Mucosa of rectum (tissue), 2 donors: ENCODE results near the gene GNAI2.
A peak's percentile ranks its signal among the peaks of the same experiment; 100 is the strongest.
"Not testable (repeated sequence)": the region's sequence is repeated elsewhere in the genome, so short reads cannot be mapped to it uniquely, and the experiment has no call there.

Experiments
- H3K27ac ChIP-seq, 2 donors: one replicate each; pipeline ENCODE4 v1.7.0; 2013; ENCODE audit warnings: inconsistent platforms in 2 of 2, low read depth in 2 of 2, low read length in 2 of 2
- H3K27me3 ChIP-seq, 2 donors: one replicate each; pipeline ENCODE4 v1.7.0; 2013; ENCODE audit warnings: low read length in 2 of 2; ENCODE audit not compliant: control insufficient read depth in 2 of 2, insufficient read depth in 2 of 2
- H3K36me3 ChIP-seq, 2 donors: one replicate each; pipeline ENCODE4 v1.7.0; 2013; ENCODE audit warnings: low read length in 2 of 2; ENCODE audit not compliant: control insufficient read depth in 2 of 2, insufficient read depth in 2 of 2
- H3K4me1 ChIP-seq, 2 donors: one replicate each; pipeline ENCODE4 v1.7.0; 2013; ENCODE audit warnings: low read length in 2 of 2, mild to moderate bottlenecking in 1 of 2; ENCODE audit not compliant: control insufficient read depth in 2 of 2, insufficient read depth in 2 of 2
- H3K4me3 ChIP-seq, 2 donors: one replicate each; pipeline ENCODE4 v1.7.0; 2013; ENCODE audit warnings: low read length in 2 of 2
- H3K9ac ChIP-seq, 2 donors: one replicate each; pipeline ENCODE4 v1.7.0; 2013; ENCODE audit warnings: low read length in 2 of 2, low read depth in 1 of 2, mild to moderate bottlenecking in 1 of 2
- H3K9me3 ChIP-seq, 2 donors: one replicate each; pipeline ENCODE4 v1.7.0; 2013; ENCODE audit warnings: low read length in 2 of 2; ENCODE audit not compliant: control insufficient read depth in 2 of 2
- donor health status: healthy.
- donor health status: Normal muscosa, but diverticular disease.

The GNAI2 gene

GRCh38 chr3:50242851-50243542 lies 7.0 kb downstream of the GNAI2 start:
- Histone ChIP-seq H3K9ac (peak overlapping the region; percentile 22 to 61), H3K4me3 (peak overlapping the region in 1 of 2 donors; percentile 37), H3K27ac (peak overlapping the region; percentile 63 to 79), H3K9me3 (no peaks in the 10 kb centered on the region), H3K36me3 (peaks cover 0 to 11% of the 10 kb centered on the region in 2 donors), H3K27me3 (no peaks in the 10 kb centered on the region), H3K4me1 (peaks cover 71 to 75% of the 10 kb centered on the region in 2 donors)

- Histone ChIP-seq H3K36me3 (peaks cover 0 to 11% of the 10 kb centered on the region in 2 donors), H3K9me3 (no peaks in the 10 kb centered on the region), H3K4me1 (peaks cover 71 to 75% of the 10 kb centered on the region in 2 donors), H3K4me3 (peak overlapping the region in 1 of 2 donors; percentile 37), H3K9ac (peak overlapping the region; percentile 22 to 61), H3K27ac (peak overlapping the region; percentile 49 to 79), H3K27me3 (no peaks in the 10 kb centered on the region)
Measured at GRCh38 chr3:50243543-50243895, 7.5 kb downstream of the GNAI2 start.

- Histone ChIP-seq H3K4me1 (peaks cover 65 to 72% of the 10 kb centered on the region in 2 donors), H3K27ac (peak overlapping the region in 1 of 2 donors; percentile 48)
- not testable (repeated sequence) for H3K9me3 ChIP-seq, H3K27me3 ChIP-seq, H3K36me3 ChIP-seq, H3K4me3 ChIP-seq, H3K9ac ChIP-seq
Measured at GRCh38 chr3:50244813-50245212, 8.8 kb downstream of the GNAI2 start.

- Histone ChIP-seq H3K9me3 (no peaks in the 10 kb centered on the region), H3K27ac (peak overlapping the region; percentile 26 to 81), H3K36me3 (peaks cover 0 to 10% of the 10 kb centered on the region in 2 donors), H3K4me3 (peak overlapping the region; percentile 71 to 76), H3K27me3 (no peaks in the 10 kb centered on the region), H3K4me1 (peaks cover 63 to 70% of the 10 kb centered on the region in 2 donors), H3K9ac (peak overlapping the region in 1 of 2 donors; percentile 72)
Measured at GRCh38 chr3:50245251-50245745, 9.3 kb downstream of the GNAI2 start.

- Histone ChIP-seq H3K9ac (peak overlapping the region; percentile 70 to 72), H3K4me1 (peaks cover 60 to 71% of the 10 kb centered on the region in 2 donors), H3K27ac (peak overlapping the region; percentile 26 to 81), H3K4me3 (peak overlapping the region; percentile 71 to 76), H3K36me3 (peaks cover 0 to 12% of the 10 kb centered on the region in 2 donors), H3K27me3 (no peaks in the 10 kb centered on the region), H3K9me3 (no peaks in the 10 kb centered on the region)
Measured at GRCh38 chr3:50245831-50246516, 10.0 kb downstream of the GNAI2 start.

GRCh38 chr3:50246517-50246954 lies 10.5 kb downstream of the GNAI2 start:
- Histone ChIP-seq H3K4me1 (peaks cover 60 to 70% of the 10 kb centered on the region in 2 donors), H3K9ac (peak overlapping the region; percentile 70 to 72), H3K9me3 (no peaks in the 10 kb centered on the region), H3K36me3 (peaks cover 4 to 13% of the 10 kb centered on the region in 2 donors), H3K4me3 (peak overlapping the region in 1 of 2 donors; percentile 76), H3K27me3 (no peaks in the 10 kb centered on the region), H3K27ac (peak overlapping the region; percentile 26 to 81)

GRCh38 chr3:50248387-50248786 lies 12.4 kb downstream of the GNAI2 start:
- peak overlapping the region; percentile 34 to 58 for H3K27ac ChIP-seq
- H3K4me3 ChIP-seq: no peak overlapping the region
- H3K9me3 ChIP-seq: no peaks in the 10 kb centered on the region
- peaks cover 4 to 25% of the 10 kb centered on the region in 2 donors for H3K36me3 ChIP-seq
- H3K9ac ChIP-seq: peak overlapping the region in 1 of 2 donors; percentile 13
- peaks cover 45 to 53% of the 10 kb centered on the region in 2 donors for H3K4me1 ChIP-seq
- H3K27me3 ChIP-seq: no peaks in the 10 kb centered on the region

- Histone ChIP-seq H3K9ac (no peak overlapping the region), H3K27ac (peak overlapping the region in 1 of 2 donors; percentile 58), H3K4me1 (peaks cover 37 to 49% of the 10 kb centered on the region in 2 donors)
Measured at GRCh38 chr3:50249457-50249856, 13.5 kb downstream of the GNAI2 start.

GRCh38 chr3:50250514-50250913 lies 14.5 kb downstream of the GNAI2 start:
- Histone ChIP-seq H3K4me1 (peaks cover 32 to 48% of the 10 kb centered on the region in 2 donors), H3K27ac (no peak overlapping the region)

More at GRCh38 chr3:50249457-50249856, 13.5 kb downstream of the GNAI2 start:
- H3K4me3 ChIP-seq: no peak overlapping the region
- H3K36me3 ChIP-seq: peaks cover 4 to 30% of the 10 kb centered on the region in 2 donors
- H3K9me3 ChIP-seq: no peaks in the 10 kb centered on the region
- H3K27me3 ChIP-seq: no peaks in the 10 kb centered on the region

GRCh38 chr3:50251220-50251619 lies 15.2 kb downstream of the GNAI2 start:
- no peak overlapping the region for H3K9ac ChIP-seq
- H3K27me3 ChIP-seq: no peaks in the 10 kb centered on the region
- H3K4me1 ChIP-seq: peaks cover 27 to 42% of the 10 kb centered on the region in 2 donors
- no peaks in the 10 kb centered on the region for H3K9me3 ChIP-seq
- H3K4me3 ChIP-seq: no peak overlapping the region
- H3K36me3 ChIP-seq: peaks cover 5 to 32% of the 10 kb centered on the region in 2 donors
- H3K27ac ChIP-seq: peak overlapping the region in 1 of 2 donors; percentile 10

More at GRCh38 chr3:50250514-50250913, 14.5 kb downstream of the GNAI2 start:
- no peaks in the 10 kb centered on the region for H3K9me3 ChIP-seq
- H3K9ac ChIP-seq: no peak overlapping the region
- H3K36me3 ChIP-seq: peaks cover 4 to 30% of the 10 kb centered on the region in 2 donors
- H3K27me3 ChIP-seq: no peaks in the 10 kb centered on the region
- H3K4me3 ChIP-seq: no peak overlapping the region
